ENCODE results near the gene RBBP8NL.

GRCh38 chr20:62428396-62429295, 1.3 kb upstream of the RBBP8NL start:
- TF ChIP-seq CTCF (conservative IDR thresholded peaks at IDR 0.05; ENCODE audit: low read depth, low read length) (no peak), EZH2 (IDR thresholded peaks at IDR 0.05; ENCODE audit: borderline replicate concordance, low read depth, low read length, poor library complexity, severe bottlenecking) (no peak)
